ENCODE measurements around the gene ZNF234.

ZNF234 gene

DNA sequence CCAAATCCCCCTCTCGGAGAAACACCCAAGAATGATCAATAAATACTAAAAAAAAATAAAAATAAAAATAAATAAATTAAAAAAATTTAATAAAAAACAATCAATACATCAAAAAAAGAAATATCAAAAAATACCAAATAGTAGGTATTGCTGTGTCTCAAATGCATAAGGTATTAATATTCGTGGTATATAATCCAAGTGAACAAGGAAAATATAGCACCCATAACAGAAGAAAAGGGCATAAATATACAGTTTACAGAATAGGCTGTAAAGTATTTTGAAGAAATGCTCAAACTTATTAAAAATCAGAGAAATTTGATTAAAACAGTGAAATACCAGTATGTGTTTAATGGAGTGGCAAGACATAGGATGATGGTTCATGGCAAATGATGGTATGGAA lies 63.4 kb downstream of the ZNF234 start:
- DNase-seq (ENCODE audit: insufficient read length, low spot score) = no peak
- no peak for TF ChIP-seq POLR2A (IDR thresholded peaks at IDR 0.05; ENCODE audit: low read depth, low read length)
- no peak for FAIRE-seq

DNA sequence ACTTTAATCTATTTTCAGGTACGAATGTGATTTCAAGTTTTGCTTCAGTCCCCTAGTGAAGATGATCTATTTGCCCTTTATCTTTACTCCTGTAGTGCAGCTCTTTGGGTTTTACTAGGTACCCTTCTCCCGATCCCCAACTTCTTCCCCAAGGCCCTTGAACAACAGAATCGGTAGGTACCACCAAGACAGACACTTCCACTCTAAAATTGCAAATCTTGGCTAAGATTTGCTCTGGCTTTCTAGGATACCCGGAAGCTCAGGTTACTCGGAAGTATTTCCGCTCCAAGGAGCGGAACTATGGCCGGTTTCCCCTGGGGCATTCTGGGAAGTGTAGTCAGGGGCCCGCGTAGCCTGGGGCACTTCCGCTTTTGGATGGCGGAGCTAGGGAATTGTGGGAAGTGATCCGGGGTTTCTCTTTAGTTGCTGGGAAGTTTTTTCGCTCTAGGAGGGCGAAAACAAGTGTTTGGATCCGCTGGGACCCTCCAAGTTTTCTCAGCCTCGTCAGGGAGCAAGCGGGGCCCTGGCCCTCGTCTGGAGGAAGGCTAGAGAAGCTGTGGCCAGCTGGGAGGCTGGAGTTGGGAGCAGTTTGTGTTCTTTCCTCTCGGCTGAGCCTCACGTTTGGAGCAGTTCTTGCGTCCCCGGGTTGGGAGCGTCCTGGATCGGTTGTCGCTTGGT lies 65.9 kb downstream of the ZNF234 start:
- FAIRE-seq = peak; percentile 100
- TF ChIP-seq POLR2A (IDR thresholded peaks at IDR 0.05; ENCODE audit: low read depth, low read length) = peak; percentile 31; the same call in 1 of the 2 replicates
- peak; percentile 77 for DNase-seq (ENCODE audit: insufficient read length, low spot score)

All from H54 (cell line).